H1 (cell line): ENCODE results near the gene NELFCD. TPM values are rescaled to one million over a fixed set of nuclear protein-coding genes. Genes with fewer than 3 reads are reported as not detected.

Experiments used
- CTCF ChIA-PET: fragments of 300-600 bp; sonication (Branson Sonifier 250); formaldehyde crosslinking; loops from one replicate; lab custom pipeline; 2021; ENCODE audit not compliant: partially characterized antibody; lab: Charles Lee
- POLR2A ChIA-PET: fragments of 300-600 bp; sonication (Branson Sonifier 250); formaldehyde crosslinking; loops from one replicate; lab custom pipeline; 2021; ENCODE audit warnings: inconsistent platforms; ENCODE audit not compliant: partially characterized antibody; lab: Charles Lee
- DNase-seq, 2 experiments: peaks; one replicate each; pipeline versions ENCODE4 v3.0.0 to v3.0.0-alpha.2; 2010 to 2022; ENCODE audit warnings: low spot score in 2 of 2, low read depth in 1 of 2, mixed read lengths in 1 of 2
- FAIRE-seq: peaks from 2 replicates; lab custom pipeline; 2011; peaks lifted over from hg19 to GRCh38; lab: Jason Lieb, UNC
- H2AFZ ChIP-seq: 2 replicates; pipeline ENCODE4 v1.8.1; 2012; ENCODE audit warnings: low read length, inconsistent platforms
- H2AK5ac ChIP-seq: 2 replicates; pipeline ENCODE4 v1.6.1; 2013; ENCODE audit warnings: low read depth, low read length
- H2BK120ac ChIP-seq: replicated peaks from 2 replicates; pipeline ENCODE3; 2013; ENCODE audit warnings: low read depth, low read length, inconsistent platforms
- H2BK12ac ChIP-seq: 2 replicates; pipeline ENCODE4 v1.6.1; 2013; ENCODE audit warnings: low read depth, low read length
- H2BK15ac ChIP-seq: 2 replicates; pipeline ENCODE4 v1.6.1; 2013; ENCODE audit warnings: low read length
- H2BK20ac ChIP-seq: 2 replicates; pipeline ENCODE4 v1.6.1; 2013; ENCODE audit warnings: low read length
- H2BK5ac ChIP-seq: 2 replicates; pipeline ENCODE4 v1.6.1; 2013; ENCODE audit warnings: low read depth, low read length
- H3K14ac ChIP-seq: 2 replicates; pipeline ENCODE4 v1.6.1; 2013; ENCODE audit warnings: inconsistent platforms; ENCODE audit not compliant: insufficient read length
- H3K18ac ChIP-seq: 2 replicates; pipeline ENCODE4 v1.6.1; 2013; ENCODE audit warnings: low read length; ENCODE audit errors: extremely low read depth
- H3K23ac ChIP-seq: 2 replicates; pipeline ENCODE4 v1.6.1; 2013; ENCODE audit warnings: inconsistent platforms; ENCODE audit not compliant: insufficient read length
- H3K23me2 ChIP-seq: 2 replicates; pipeline ENCODE4 v1.6.1; 2013; ENCODE audit warnings: low read depth, low read length
- H3K27ac ChIP-seq: 2 replicates; pipeline ENCODE4 v1.6.1; 2011; ENCODE audit warnings: low read depth, low read length, inconsistent platforms
- H3K27me3 ChIP-seq, 4 experiments: replicated peaks in 1 of 4; 1 replicate in 1 of 4; 2 replicates in 3 of 4; pipeline versions ENCODE4 v1.6.1 to v1.8.1; 2011 to 2013; ENCODE audit warnings: low read length in 3 of 4, mild to moderate bottlenecking in 3 of 4, inconsistent platforms in 2 of 4, mixed read lengths in 2 of 4, moderate library complexity in 1 of 4; ENCODE audit not compliant: control insufficient read depth in 3 of 4, insufficient read depth in 3 of 4; ENCODE audit errors: extremely low read depth in 1 of 4
- H3K36me3 ChIP-seq, 4 experiments: 2 replicates each; pipeline versions ENCODE4 v1.6.1 to v1.8.1; 2011 to 2013; ENCODE audit warnings: mild to moderate bottlenecking in 4 of 4, low read length in 3 of 4, moderate library complexity in 2 of 4, control low read depth in 1 of 4, inconsistent platforms in 1 of 4; ENCODE audit not compliant: insufficient read depth in 4 of 4, control insufficient read depth in 2 of 4
- H3K4ac ChIP-seq: replicated peaks from 2 replicates; pipeline ENCODE3; 2013; ENCODE audit warnings: low read length, low read depth, mixed read lengths, inconsistent platforms; ENCODE audit not compliant: insufficient read length
- H3K4me1 ChIP-seq, 4 experiments: replicated peaks in 1 of 4; 1 replicate in 1 of 4; 2 replicates in 3 of 4; pipeline versions ENCODE4 v1.6.1 to v1.8.1; 2011 to 2013; ENCODE audit warnings: low read length in 3 of 4, inconsistent platforms in 2 of 4, mixed read lengths in 1 of 4; ENCODE audit not compliant: insufficient read depth in 4 of 4, control insufficient read depth in 3 of 4
- H3K4me2 ChIP-seq, 2 experiments: 2 replicates each; pipeline versions ENCODE4 v1.6.1 to v1.8.1; 2011 to 2013; ENCODE audit warnings: low read depth in 2 of 2, low read length in 2 of 2, control low read depth in 1 of 2, inconsistent platforms in 1 of 2, mild to moderate bottlenecking in 1 of 2; ENCODE audit not compliant: insufficient read depth in 1 of 2
- H3K4me3 ChIP-seq, 4 experiments: fragments of 200-600, 300-600 bp in 1 of 4; sonication (generic), shearing (Covaris generic), sonication (Bioruptor Twin) in 1 of 4; 2 replicates each; pipeline versions ENCODE4 v1.5.1 to v1.8.1; 2011 to 2016; ENCODE audit warnings: low read length in 4 of 4, low read depth in 3 of 4, control low read depth in 2 of 4, inconsistent platforms in 2 of 4, mild to moderate bottlenecking in 2 of 4, mixed read lengths in 1 of 4, moderate library complexity in 1 of 4; ENCODE audit not compliant: insufficient read depth in 2 of 4; ENCODE audit errors: extremely low read depth in 1 of 4
- H3K56ac ChIP-seq: replicated peaks from 2 replicates; pipeline ENCODE3; 2013; ENCODE audit warnings: low read depth, mild to moderate bottlenecking, mixed read lengths, low read length, inconsistent platforms; ENCODE audit not compliant: insufficient read length
- H3K79me1 ChIP-seq: 2 replicates; pipeline ENCODE4 v1.6.1; 2013; ENCODE audit warnings: low read depth, low read length, control low read depth
- H3K79me2 ChIP-seq, 2 experiments: 2 replicates each; pipeline versions ENCODE4 v1.6.1 to v1.8.1; 2012 to 2013; ENCODE audit warnings: low read length in 2 of 2, mild to moderate bottlenecking in 2 of 2, inconsistent platforms in 1 of 2; ENCODE audit not compliant: insufficient read depth in 2 of 2, control insufficient read depth in 1 of 2
- H3K9ac ChIP-seq, 4 experiments: replicated peaks in 1 of 4; 1 replicate in 1 of 4; 2 replicates in 3 of 4; pipeline versions ENCODE4 v1.6.1 to v1.8.1; 2011 to 2013; ENCODE audit warnings: low read depth in 3 of 4, low read length in 3 of 4, control low read depth in 2 of 4, mild to moderate bottlenecking in 2 of 4, moderate library complexity in 2 of 4, inconsistent platforms in 1 of 4; ENCODE audit errors: extremely low read depth in 1 of 4
- H3K9me3 ChIP-seq, 2 experiments: 2 replicates each; pipeline versions ENCODE4 v1.6.1 to v1.8.1; 2012 to 2013; ENCODE audit warnings: mild to moderate bottlenecking in 2 of 2, moderate library complexity in 2 of 2, control low read depth in 1 of 2, inconsistent platforms in 1 of 2, low read depth in 1 of 2, low read length in 1 of 2, mixed read lengths in 1 of 2; ENCODE audit not compliant: insufficient read depth in 2 of 2
- H4K20me1 ChIP-seq, 2 experiments: replicated peaks in 1 of 2; 2 replicates each; pipeline versions ENCODE3 to v1.8.1; 2011 to 2013; ENCODE audit warnings: inconsistent platforms in 2 of 2, low read length in 2 of 2, mild to moderate bottlenecking in 1 of 2; ENCODE audit not compliant: insufficient read depth in 2 of 2, control insufficient read depth in 1 of 2
- H4K5ac ChIP-seq: 2 replicates; pipeline ENCODE4 v1.6.1; 2013; ENCODE audit warnings: low read length, low read depth, mixed read lengths, inconsistent platforms; ENCODE audit not compliant: insufficient read length
- H4K8ac ChIP-seq: 2 replicates; pipeline ENCODE4 v1.8.0; 2013; ENCODE audit warnings: mild to moderate bottlenecking, moderate library complexity, low read length, inconsistent platforms; ENCODE audit not compliant: insufficient read depth; ENCODE audit errors: extremely low read depth
- H4K91ac ChIP-seq: replicated peaks from 2 replicates; pipeline ENCODE3; 2013; ENCODE audit warnings: low read length, mixed read lengths, inconsistent platforms; ENCODE audit not compliant: insufficient read length
- E2F6 ChIP-seq: IDR thresholded peaks from 2 replicates; pipeline ENCODE4 v1.6.1; 2012; ENCODE audit warnings: inconsistent platforms
- SP4 ChIP-seq: IDR thresholded peaks from 2 replicates; pipeline ENCODE4 v1.6.1; 2012; ENCODE audit warnings: low read length, inconsistent platforms
- WGBS, 2 experiments: shearing (Covaris generic) in 1 of 2; methylation state at CpG; one replicate each; pipeline versions ENCODE4 v1.1.6 to v1.1.7; 2013 to 2015; ENCODE audit warnings: low lambda C conversion rate in 2 of 2, mixed read lengths in 2 of 2, inconsistent platforms in 1 of 2, low coverage in 1 of 2, missing lambda C conversion rate in 1 of 2; ENCODE audit not compliant: insufficient replicate concordance in 2 of 2, insufficient coverage in 1 of 2, insufficient read length in 1 of 2; ENCODE audit errors: extremely low coverage in 1 of 2, missing lambda C conversion rate in 1 of 2; 5-methylcytosine and 5-hydroxymethylcytosine counted together
- polyA plus RNA-seq, 7 experiments: library from polyadenylated mRNA; depleted of rRNA in 3 of 7; stranded (reverse) in 5 of 7; unstranded in 2 of 7; fragments of >200 nt in 5 of 7; fragments of 200-250 nt in 2 of 7; gene quantifications; 1 replicate in 5 of 7; 2 replicates in 1 of 7; 4 replicates in 1 of 7; pipeline versions ENCODE4 v1.2.1 to v1.2.3, GENCODE V29; 2011 to 2013; ENCODE audit warnings: missing spikeins in 2 of 7, mixed read lengths in 2 of 7
- total RNA-seq: library from RNA; stranded (reverse); fragmentation: NEBNext Ultra II Directional; extraction: Animal tissue kit (Norgen Biotek cat#: 25700); gene quantifications from 2 replicates; pipeline ENCODE4 v1.2.1, GENCODE V29; 2021

Gene NELFCD
- total and polyA plus RNA-seq, 2 of the 8 experiments (the other 6 are each of a cell fraction or from before 2014, with no cell fraction given) = 35.5 to 59.6 TPM

DNA sequence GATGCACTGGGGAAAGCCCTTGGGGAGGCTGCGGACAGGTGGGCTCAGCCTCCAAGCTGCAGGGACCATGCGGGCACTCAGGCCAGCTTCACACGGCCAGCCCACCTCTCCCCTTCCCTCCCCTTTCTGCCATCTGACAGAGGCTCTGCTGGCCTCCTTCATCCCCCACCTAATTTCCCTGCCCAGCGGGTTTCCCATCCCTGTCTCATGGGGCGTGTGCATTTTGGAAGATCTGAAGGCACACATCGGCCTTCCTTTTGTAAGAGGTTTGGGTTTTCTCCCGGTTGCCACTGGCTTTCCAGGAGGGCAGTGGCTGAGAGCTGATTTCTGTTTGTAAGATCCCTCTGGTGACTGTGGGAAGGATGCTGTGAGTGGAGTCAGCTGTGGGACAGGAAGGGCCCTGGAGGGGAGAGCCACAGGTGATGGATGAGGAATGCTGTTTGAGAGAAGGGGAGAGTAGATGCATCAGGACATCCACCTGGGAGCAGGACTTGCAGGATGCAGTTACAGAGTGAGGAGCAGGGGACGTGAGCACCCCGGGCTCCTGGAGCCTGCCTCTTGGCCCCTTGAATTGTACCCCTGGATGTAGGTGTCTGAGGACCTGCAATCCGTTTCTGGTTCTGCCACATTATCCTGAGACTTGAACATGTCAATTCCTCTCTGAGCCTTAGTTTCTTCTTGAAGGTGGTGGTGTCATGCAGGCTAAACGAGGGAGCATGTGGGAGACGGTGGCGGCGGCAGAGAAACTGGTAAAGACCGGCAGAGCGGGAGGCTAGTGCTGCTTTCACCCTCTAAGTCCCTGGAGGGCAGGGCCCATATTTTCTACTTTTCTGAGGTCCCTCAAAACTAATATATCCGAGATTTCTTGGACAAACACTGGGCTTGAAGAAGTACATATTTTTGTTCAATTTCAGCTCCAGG, 32.2 kb downstream of the NELFCD start:
- Histone ChIP-seq H3K4me3 (no peak overlapping the region), H4K20me1 (no peaks in the 10 kb centered on the region), H3K27ac (no peak overlapping the region), H2BK12ac (no peak overlapping the region), H3K56ac (no peak overlapping the region), H3K9ac (no peak overlapping the region), H4K91ac (no peak overlapping the region), H2AK5ac (no peak overlapping the region), H3K18ac (no peak overlapping the region), H3K36me3 (no peaks in the 10 kb centered on the region), H2AFZ (no peak overlapping the region), H3K27me3 (peaks cover 0 to 3% (median 1%) of the 10 kb centered on the region in 4 experiments; a peak in 3 of 7 replicates), H4K8ac (no peak overlapping the region), H2BK15ac (no peak overlapping the region), H3K14ac (no peak overlapping the region), H3K79me1 (no peaks in the 10 kb centered on the region), H3K79me2 (no peaks in the 10 kb centered on the region), H3K4me2 (no peak overlapping the region), H3K23me2 (no peaks in the 10 kb centered on the region), H2BK20ac (no peak overlapping the region), H3K9me3 (no peaks in the 10 kb centered on the region), H4K5ac (no peak overlapping the region), H3K4me1 (peaks cover 0 to 4% (median 0%) of the 10 kb centered on the region in 4 experiments; a peak in 1 of 7 replicates), H3K23ac (no peak overlapping the region), H2BK120ac (no peak overlapping the region), H2BK5ac (no peak overlapping the region), H3K4ac (no peak overlapping the region)
- WGBS, 2 experiments = 86% methylated on average over 17 of the region's 17 CpGs; no CpG with 5 or more reads in 1 of the 2 experiments
- ChIA-PET POLR2A (interaction anchor here (0.9 kb wide), 1 partner anchor 10 kb away, joined by 3 read pairs; no protein-coding TSS in a partner anchor), CTCF (interaction anchor here (0.6 kb wide), 1 partner anchor 407 kb away, joined by 3 read pairs; no protein-coding TSS in a partner anchor)
- TF ChIP-seq SP4 (no peak), E2F6 (0 out of 2 replicates have a peak, but pooled peaks have one; percentile 24)
- DNase-seq (peak in 1 of 2 experiments; percentile 35), FAIRE-seq (no peak)
